ENCODE data around the gene OAF. TPM values are rescaled to one million over a fixed set of nuclear protein-coding genes. Genes with fewer than 3 reads are reported as not detected.

The OAF gene
- total RNA-seq, 1 donor from 2014 or later = 17.8 TPM

- ATAC-seq (no peak), DNase-seq (no peak)
- intact Hi-C loops (cut with DNase I) = no loop called here
- no peak overlapping the region for H3K27ac ChIP-seq
- H3K4me1 ChIP-seq = no peaks in the 10 kb centered on the region
- no peaks in the 10 kb centered on the region for H3K9me3 ChIP-seq
- H3K4me3 ChIP-seq = no peak overlapping the region
- no peak for TF ChIP-seq CTCF (IDR thresholded peaks at IDR 0.05)
- no peaks in the 10 kb centered on the region for H3K36me3 ChIP-seq
- H3K27me3 ChIP-seq (ENCODE audit: low read depth) = peaks cover 42% of the 10 kb centered on the region
These were observed 45.9 kb downstream of the OAF start for GRCh38 chr11:120256779-120257178.

GRCh38 chr11:120257346-120257745 is 46.5 kb downstream of the OAF start:
- H3K27me3 ChIP-seq (ENCODE audit: low read depth) = peaks cover 40% of the 10 kb centered on the region
- ATAC-seq (no peak), DNase-seq (no peak)
- H3K4me1 ChIP-seq = no peaks in the 10 kb centered on the region
- H3K9me3 ChIP-seq = no peaks in the 10 kb centered on the region
- H3K27ac ChIP-seq = no peak overlapping the region
- TF ChIP-seq CTCF (IDR thresholded peaks at IDR 0.05) = no peak
- H3K36me3 ChIP-seq = no peaks in the 10 kb centered on the region
- no peak overlapping the region for H3K4me3 ChIP-seq
- intact Hi-C loops (cut with DNase I) = no loop called here

GRCh38 chr11:120258661-120259060 is 47.8 kb downstream of the OAF start:
- Histone ChIP-seq H3K27me3 (ENCODE audit: low read depth) (peaks cover 27% of the 10 kb centered on the region), H3K36me3 (no peaks in the 10 kb centered on the region), H3K4me1 (no peaks in the 10 kb centered on the region), H3K4me3 (no peak overlapping the region), H3K9me3 (no peaks in the 10 kb centered on the region), H3K27ac (no peak overlapping the region)
- ATAC-seq (no peak), DNase-seq (no peak)
- intact Hi-C loops (cut with DNase I) = no loop called here
- no peak for TF ChIP-seq CTCF (IDR thresholded peaks at IDR 0.05)

- intact Hi-C loops (cut with DNase I) = no loop called here
- ATAC-seq = no peak
- DNase-seq = no peak
- TF ChIP-seq CTCF (IDR thresholded peaks at IDR 0.05) = no peak
- Histone ChIP-seq H3K27me3 (ENCODE audit: low read depth) (peaks cover 21% of the 10 kb centered on the region), H3K4me1 (no peaks in the 10 kb centered on the region), H3K4me3 (no peak overlapping the region), H3K36me3 (no peaks in the 10 kb centered on the region), H3K9me3 (no peaks in the 10 kb centered on the region), H3K27ac (no peak overlapping the region)
These were observed 48.4 kb downstream of the OAF start for GRCh38 chr11:120259241-120259640.

- H3K9me3 ChIP-seq = no peaks in the 10 kb centered on the region
- no peaks in the 10 kb centered on the region for H3K4me1 ChIP-seq
- no peak for TF ChIP-seq CTCF (IDR thresholded peaks at IDR 0.05)
- no peak overlapping the region for H3K4me3 ChIP-seq
- ATAC-seq = no peak
- DNase-seq = no peak
- H3K27ac ChIP-seq = no peak overlapping the region
- peaks cover 16% of the 10 kb centered on the region for H3K27me3 ChIP-seq (ENCODE audit: low read depth)
- intact Hi-C loops (cut with DNase I) = no loop called here
- no peaks in the 10 kb centered on the region for H3K36me3 ChIP-seq
These were observed 49.2 kb downstream of the OAF start for GRCh38 chr11:120259988-120260565.

Data from lower lobe of right lung (tissue), 2 donors.